GM18909 (cell line): ENCODE results near the gene RASAL3.

Experiments used
- ATAC-seq: cut with Tn5 transposase; IDR thresholded peaks from one replicate; pipeline ENCODE4 v1.9.1; 2021; ENCODE audit warnings: mild to moderate bottlenecking; ENCODE audit not compliant: unreplicated experiment, poor library complexity

RASAL3 gene

GRCh38 chr19:15450528-15450890 lies 13.8 kb downstream of the RASAL3 start:
- no peak for ATAC-seq

GRCh38 chr19:15449620-15450527 lies 14.5 kb downstream of the RASAL3 start, which contains the start of gene WIZ:
WIZ (minus strand) TSS chr19:15449956; CDS start chr19:15448307, 1,649 bp downstream.
- no peak for ATAC-seq

GRCh38 chr19:15448778-15449619 lies 15.3 kb downstream of the RASAL3 start:
- no peak for ATAC-seq

GRCh38 chr19:15448044-15448777 lies 16.1 kb downstream of the RASAL3 start:
- no peak for ATAC-seq

GRCh38 chr19:15447057-15447456 lies 17.3 kb downstream of the RASAL3 start:
- no peak for ATAC-seq

- ATAC-seq = no peak
These were observed 18.5 kb downstream of the RASAL3 start for GRCh38 chr19:15445807-15446376.

- ATAC-seq = no peak
These were observed 19.1 kb downstream of the RASAL3 start for GRCh38 chr19:15445227-15445605.

- ATAC-seq = no peak
These were observed 19.7 kb downstream of the RASAL3 start for GRCh38 chr19:15444505-15445226.

GRCh38 chr19:15443838-15444237 lies 20.5 kb downstream of the RASAL3 start:
- no peak for ATAC-seq

GRCh38 chr19:15443325-15443724 lies 21.0 kb downstream of the RASAL3 start:
- ATAC-seq = no peak

GRCh38 chr19:15442142-15442920 lies 22.0 kb downstream of the RASAL3 start:
- ATAC-seq = no peak

GRCh38 chr19:15441317-15441716 lies 23.0 kb downstream of the RASAL3 start:
- ATAC-seq = no peak

- no peak for ATAC-seq
These were observed 24.3 kb downstream of the RASAL3 start for GRCh38 chr19:15439821-15440641.

GRCh38 chr19:15439078-15439799 lies 25.1 kb downstream of the RASAL3 start:
- no peak for ATAC-seq

GRCh38 chr19:15438577-15438976 lies 25.8 kb downstream of the RASAL3 start:
- no peak for ATAC-seq

- no peak for ATAC-seq
These were observed 26.2 kb downstream of the RASAL3 start for GRCh38 chr19:15438124-15438496.

- ATAC-seq = no peak
These were observed 26.8 kb downstream of the RASAL3 start for GRCh38 chr19:15437355-15438123.
